SU-DHL-6 (cell line): ENCODE results near the gene PARP3.
"Not testable (repeated sequence)": the region's sequence is repeated elsewhere in the genome, so short reads cannot be mapped to it uniquely, and the experiment has no call there.

Source experiments
- H2AFZ ChIP-seq: fragments of 200-600 bp; sonication (generic); 2 replicates; pipeline ENCODE4 v1.6.1; 2014; ENCODE audit warnings: low read depth, mild to moderate bottlenecking, moderate library complexity, mixed read lengths, antibody characterized with exemption, low read length; ENCODE audit not compliant: severe bottlenecking
- H3F3A ChIP-seq: fragments of 200-600 bp; shearing (Covaris generic); 2 replicates; pipeline ENCODE4 v1.6.0; 2016; ENCODE audit warnings: antibody characterized with exemption, mild to moderate bottlenecking; ENCODE audit not compliant: insufficient read depth
- H3K27ac ChIP-seq: fragments of 200-600 bp; sonication (generic); 2 replicates; pipeline ENCODE4 v1.5.1; 2016; ENCODE audit warnings: low read depth, mild to moderate bottlenecking, low read length, moderate library complexity, mixed read lengths
- H3K27me3 ChIP-seq: fragments of 200-600 bp; sonication (generic), shearing (Covaris generic); 2 replicates; pipeline ENCODE4 v1.6.0; 2014; ENCODE audit warnings: mild to moderate bottlenecking, low read length
- H3K36me3 ChIP-seq: fragments of 200-600 bp; sonication (generic); 2 replicates; pipeline ENCODE4 v1.6.1; 2014; ENCODE audit warnings: mild to moderate bottlenecking, low read length, mixed read lengths
- H3K4me2 ChIP-seq: fragments of 300-600, 200-600 bp; shearing (Covaris generic), sonication (generic); 2 replicates; pipeline ENCODE4 v1.6.0; 2014; ENCODE audit warnings: low read length, low read depth, mild to moderate bottlenecking; ENCODE audit not compliant: poor library complexity, severe bottlenecking
- H3K4me3 ChIP-seq: fragments of 200-600 bp; sonication (generic); 2 replicates; pipeline ENCODE4 v1.5.1; 2014; ENCODE audit warnings: antibody characterized with exemption, low read length, mild to moderate bottlenecking, mixed read lengths; ENCODE audit not compliant: insufficient read depth, poor library complexity, severe bottlenecking
- H3K79me2 ChIP-seq: fragments of 200-600 bp; sonication (generic); 2 replicates; pipeline ENCODE4 v1.6.1; 2014; ENCODE audit warnings: mild to moderate bottlenecking, low read length, moderate library complexity; ENCODE audit not compliant: insufficient read depth
- H3K9ac ChIP-seq: fragments of 200-600 bp; sonication (generic); 2 replicates; pipeline ENCODE4 v1.7.0; 2014; ENCODE audit warnings: mild to moderate bottlenecking, low read length
- H3K9me2 ChIP-seq: fragments of 200-600 bp; sonication (generic); replicated peaks from 2 replicates; pipeline ENCODE4 v1.6.1; 2014; ENCODE audit warnings: low read length; ENCODE audit not compliant: insufficient read depth
- H3K9me3 ChIP-seq: fragments of 200-600 bp; sonication (generic); 2 replicates; pipeline ENCODE4 v1.6.1; 2014; ENCODE audit warnings: low read length, mixed read lengths; ENCODE audit not compliant: insufficient read depth
- H4K20me1 ChIP-seq: fragments of 200-600 bp; sonication (generic); 2 replicates; pipeline ENCODE4 v1.6.1; 2014; ENCODE audit warnings: low read depth, mild to moderate bottlenecking, antibody characterized with exemption, low read length, moderate library complexity, mixed read lengths
- CTCF ChIP-seq: fragments of 200-600 bp; sonication (generic); IDR thresholded peaks from one replicate; pipeline ENCODE4 v1.5.1; 2017; ENCODE audit warnings: antibody characterized with exemption, mild to moderate bottlenecking, low read length, moderate library complexity; ENCODE audit not compliant: insufficient read depth, poor library complexity, severe bottlenecking
- EZH2phosphoT487 ChIP-seq: fragments of 200-600 bp; sonication (generic), shearing (Covaris generic); conservative IDR thresholded peaks from 2 replicates; pipeline ENCODE4 v1.6.1; 2018; ENCODE audit warnings: mild to moderate bottlenecking, antibody characterized with exemption, low read length, moderate library complexity, mixed read lengths

PARP3 gene

GRCh38 chr3:51921081-51921578 lies 21.0 kb upstream of the PARP3 start:
- H2AFZ ChIP-seq, result no peak overlapping the region
- H3K79me2 ChIP-seq, result no peaks in the 10 kb centered on the region
- H3K27ac ChIP-seq, result no peak overlapping the region
- no peaks in the 10 kb centered on the region for H3K9me2 ChIP-seq
- no peaks in the 10 kb centered on the region for H3K36me3 ChIP-seq
- no peak for TF ChIP-seq CTCF
- TF ChIP-seq EZH2phosphoT487, result no peak
- no peaks in the 10 kb centered on the region; the same call in 1 of the 2 replicates for H3F3A ChIP-seq
- no peak overlapping the region for H3K4me2 ChIP-seq
- no peaks in the 10 kb centered on the region for H4K20me1 ChIP-seq
- no peak overlapping the region for H3K4me3 ChIP-seq
- no peaks in the 10 kb centered on the region for H3K27me3 ChIP-seq
- no peak overlapping the region for H3K9ac ChIP-seq
- H3K9me3 ChIP-seq, result no peaks in the 10 kb centered on the region

GRCh38 chr3:51927061-51927977 lies 14.8 kb upstream of the PARP3 start:
- no peak overlapping the region for H3K9ac ChIP-seq
- H3K79me2 ChIP-seq, result no peaks in the 10 kb centered on the region
- no peaks in the 10 kb centered on the region for H3K9me2 ChIP-seq
- H3K4me3 ChIP-seq, result no peak overlapping the region
- H3K9me3 ChIP-seq, result no peaks in the 10 kb centered on the region
- no peaks in the 10 kb centered on the region; the same call in 1 of the 2 replicates for H3F3A ChIP-seq
- no peak overlapping the region for H3K4me2 ChIP-seq
- H3K36me3 ChIP-seq, result no peaks in the 10 kb centered on the region
- H3K27me3 ChIP-seq, result no peaks in the 10 kb centered on the region
- H2AFZ ChIP-seq, result no peak overlapping the region
- no peak overlapping the region for H3K27ac ChIP-seq
- TF ChIP-seq EZH2phosphoT487 (no peak), CTCF (no peak)
- H4K20me1 ChIP-seq, result no peaks in the 10 kb centered on the region

GRCh38 chr3:51928438-51928837 lies 13.7 kb upstream of the PARP3 start:
- Histone ChIP-seq H3K9ac (no peak overlapping the region), H3K4me3 (no peak overlapping the region), H3K9me3 (no peaks in the 10 kb centered on the region), H3K36me3 (no peaks in the 10 kb centered on the region), H3K79me2 (no peaks in the 10 kb centered on the region), H3K27me3 (no peaks in the 10 kb centered on the region), H2AFZ (no peak overlapping the region), H3F3A (no peaks in the 10 kb centered on the region; the same call in 1 of the 2 replicates), H3K9me2 (no peaks in the 10 kb centered on the region), H3K27ac (no peak overlapping the region), H4K20me1 (no peaks in the 10 kb centered on the region), H3K4me2 (no peak overlapping the region)
- TF ChIP-seq CTCF (no peak), EZH2phosphoT487 (no peak)

- H4K20me1 ChIP-seq, H3K27ac ChIP-seq, H3K36me3 ChIP-seq, H3K4me3 ChIP-seq, H3K9me3 ChIP-seq, H3K9ac ChIP-seq, H3K27me3 ChIP-seq, H3K4me2 ChIP-seq, H2AFZ ChIP-seq, H3F3A ChIP-seq, H3K79me2 ChIP-seq, H3K9me2 ChIP-seq: not testable (repeated sequence)
Measured at GRCh38 chr3:51928981-51929380, 13.2 kb upstream of the PARP3 start.
